ENCODE measurements around the gene DMKN. TPM values are rescaled to one million over a fixed set of nuclear protein-coding genes. Genes with fewer than 3 reads are reported as not detected.
A peak's percentile ranks its signal among the peaks of the same experiment; 100 is the strongest.

Gene DMKN
- polyA plus RNA-seq, 2 of the 4 experiments (the other 2 are of a cell fraction), result 21.5 to 40.6 TPM

DNA sequence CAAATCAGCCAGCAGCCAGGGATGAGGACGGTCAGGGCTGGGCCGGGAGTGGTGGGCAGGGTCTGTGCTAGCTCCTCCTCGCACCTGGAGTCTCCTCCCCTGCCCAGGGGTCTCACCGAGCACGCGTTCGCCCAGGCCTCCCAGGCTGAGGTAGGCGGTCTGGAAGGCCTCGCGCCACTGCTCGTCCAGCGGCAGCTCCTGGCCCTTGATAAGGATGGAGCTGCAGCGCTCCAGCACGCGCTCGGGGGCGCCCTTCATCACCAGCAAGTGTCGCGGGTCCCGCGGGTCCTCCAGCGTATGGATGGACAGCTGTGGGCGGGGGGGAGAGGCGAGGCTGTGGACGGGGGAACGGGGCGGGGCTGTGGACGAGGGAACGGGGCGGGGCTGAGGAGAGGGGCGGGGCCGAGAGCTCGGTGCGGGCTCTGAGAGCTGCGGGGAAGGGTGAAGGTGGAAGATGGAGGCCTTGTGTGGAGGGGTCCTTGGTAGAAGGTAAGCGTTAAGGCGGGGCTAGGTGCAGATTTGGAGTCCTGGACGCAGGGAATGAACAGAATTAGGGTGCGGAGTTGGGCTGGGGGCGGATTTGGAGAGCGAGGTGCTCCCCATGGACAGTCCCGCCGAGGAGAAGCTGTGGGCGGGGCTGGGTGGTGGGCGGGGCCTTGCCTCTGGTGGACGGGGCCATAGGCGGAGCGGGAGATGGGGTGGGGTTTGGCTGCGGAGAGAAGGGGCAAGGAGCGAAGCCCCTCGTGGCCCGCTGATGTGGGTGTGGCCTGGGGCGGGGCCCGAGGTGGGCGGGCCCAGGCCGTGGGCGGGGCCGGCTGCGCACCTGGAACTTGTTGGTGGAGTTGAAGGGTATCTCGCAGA is 44.3 kb upstream of the DMKN start:
- Histone ChIP-seq H3K4me1 (0 out of 3 replicates have a peak, but pooled peaks cover 6% of the 10 kb centered on the region), H3K27ac (peak overlapping the region in 1 of 2 experiments; percentile 62; a peak in 3 of 6 replicates), H3K4me2 (peak overlapping the region; percentile 83), H3K4me3 (peak overlapping the region; percentile 51), H3K9me3 (no peaks in the 10 kb centered on the region)
- FAIRE-seq (no peak), ATAC-seq (peak; percentile 42 to 81), DNase-seq (ENCODE audit: low read depth in 1 of 2, low spot score in 1 of 2) (peak; percentile 83 to 89)
- ChIA-PET CTCF (interaction anchor here (0.7 to 6.9 kb wide), 18 partner anchors 10 to 262 kb away, joined by 3 to 80 read pairs (median 6); no protein-coding TSS in a partner anchor), POLR2A (interaction anchor here (0.6 to 1.8 kb wide), 8 partner anchors 10 to 216 kb away, joined by 3 to 7 read pairs (median 4); partner anchors contain the start of gene COX6B1)
- 30% methylated on average over 40 of the region's 60 CpGs for WGBS (ENCODE audit: missing lambda C conversion rate)
- no peak for TF ChIP-seq EHMT2 (IDR thresholded peaks at IDR 0.05; ENCODE audit: low read depth)
- no peak for TF ChIP-seq NPAS2 (CRISPR knock-in tag; IDR thresholded peaks at IDR 0.05; ENCODE audit: borderline replicate concordance)
- TF ChIP-seq, protein P1, sequence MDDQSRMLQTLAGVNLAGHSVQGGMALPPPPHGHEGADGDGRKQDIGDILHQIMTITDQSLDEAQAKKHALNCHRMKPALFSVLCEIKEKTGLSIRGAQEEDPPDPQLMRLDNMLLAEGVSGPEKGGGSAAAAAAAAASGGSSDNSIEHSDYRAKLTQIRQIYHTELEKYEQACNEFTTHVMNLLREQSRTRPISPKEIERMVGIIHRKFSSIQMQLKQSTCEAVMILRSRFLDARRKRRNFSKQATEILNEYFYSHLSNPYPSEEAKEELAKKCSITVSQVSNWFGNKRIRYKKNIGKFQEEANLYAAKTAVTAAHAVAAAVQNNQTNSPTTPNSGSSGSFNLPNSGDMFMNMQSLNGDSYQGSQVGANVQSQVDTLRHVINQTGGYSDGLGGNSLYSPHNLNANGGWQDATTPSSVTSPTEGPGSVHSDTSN (IDR thresholded peaks at IDR 0.05), result no peak
- TF ChIP-seq CHD2 (IDR thresholded peaks at IDR 0.05; ENCODE audit: low read length, partially characterized antibody), result no peak
- TF ChIP-seq SMC3 (IDR thresholded peaks at IDR 0.05), result no peak
- no peak for TF ChIP-seq ESRRA (IDR thresholded peaks at IDR 0.05; ENCODE audit: borderline replicate concordance, low read length)
- TF ChIP-seq HOXA7 (CRISPR knock-in tag; IDR thresholded peaks at IDR 0.05), result no peak
- TF ChIP-seq KDM1A (IDR thresholded peaks at IDR 0.05; ENCODE audit: low read depth), result no peak
- TF ChIP-seq, protein P2, sequence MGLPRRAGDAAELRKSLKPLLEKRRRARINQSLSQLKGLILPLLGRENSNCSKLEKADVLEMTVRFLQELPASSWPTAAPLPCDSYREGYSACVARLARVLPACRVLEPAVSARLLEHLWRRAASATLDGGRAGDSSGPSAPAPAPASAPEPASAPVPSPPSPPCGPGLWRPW (IDR thresholded peaks at IDR 0.05), result no peak
- no peak for TF ChIP-seq RNF2 (IDR thresholded peaks at IDR 0.05; ENCODE audit: borderline replicate concordance, low read depth)

DNA sequence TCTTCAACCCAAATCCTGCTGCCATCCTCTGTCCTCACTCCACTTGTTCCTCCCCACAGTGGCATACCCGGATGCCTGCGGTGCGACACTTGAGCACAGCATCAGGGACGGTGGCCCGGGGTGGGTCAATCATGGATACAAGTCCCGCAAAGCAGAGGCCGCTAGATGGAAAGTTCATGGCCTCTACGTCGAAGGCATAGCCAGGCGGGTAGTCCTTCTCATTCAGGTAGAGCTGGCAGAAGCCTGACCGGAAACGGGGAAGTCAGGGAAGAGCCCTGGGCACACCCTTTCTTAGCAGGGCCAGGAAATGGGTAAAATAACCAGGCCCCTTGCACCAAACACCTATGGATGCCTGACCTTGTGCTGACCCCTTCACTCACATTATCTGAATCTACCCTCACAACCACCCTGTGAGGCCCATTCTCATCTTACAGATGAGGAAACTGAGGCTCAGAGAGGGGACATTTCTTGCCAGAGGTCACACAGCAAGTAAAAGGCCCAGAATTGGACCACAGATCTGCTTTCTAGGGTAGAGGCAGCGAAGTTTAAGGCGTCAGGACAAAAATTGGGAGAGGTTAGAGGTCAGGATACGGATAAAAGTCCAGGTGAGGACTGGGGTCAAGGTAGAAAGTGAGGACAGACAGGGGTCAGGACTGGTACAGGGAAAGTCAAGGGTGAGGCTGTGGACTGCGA is 43.5 kb upstream of the DMKN start:
- no peak for DNase-seq (ENCODE audit: low read depth in 1 of 2, low spot score in 1 of 2)
- WGBS (ENCODE audit: missing lambda C conversion rate), result 92% methylated on average over 16 of the region's 16 CpGs
- no peak for ATAC-seq
- H3K9me3 ChIP-seq, result no peaks in the 10 kb centered on the region
- ChIA-PET POLR2A (interaction anchor here (0.6 to 1.8 kb wide), 7 partner anchors 9 to 217 kb away, joined by 3 to 7 read pairs (median 4); partner anchors contain the start of gene COX6B1), CTCF (interaction anchor here (0.5 to 6.9 kb wide), 41 partner anchors 8 to 513 kb away, joined by 3 to 80 read pairs (median 6); partner anchors contain the start of genes HAUS5 and PMIS2)
- 0 out of 3 replicates have a peak, but pooled peaks cover 6% of the 10 kb centered on the region for H3K4me1 ChIP-seq
- no peak overlapping the region for H3K27ac ChIP-seq
- H3K4me2 ChIP-seq, result peak overlapping the region; percentile 83
- FAIRE-seq, result no peak
- no peak overlapping the region; the same call in 2 of the 3 replicates for H3K4me3 ChIP-seq
- TF ChIP-seq ZFP36 (IDR thresholded peaks at IDR 0.05; ENCODE audit: borderline replicate concordance, partially characterized antibody) (peak; percentile 5), RARB (CRISPR knock-in tag; IDR thresholded peaks at IDR 0.05) (no peak)

DNA sequence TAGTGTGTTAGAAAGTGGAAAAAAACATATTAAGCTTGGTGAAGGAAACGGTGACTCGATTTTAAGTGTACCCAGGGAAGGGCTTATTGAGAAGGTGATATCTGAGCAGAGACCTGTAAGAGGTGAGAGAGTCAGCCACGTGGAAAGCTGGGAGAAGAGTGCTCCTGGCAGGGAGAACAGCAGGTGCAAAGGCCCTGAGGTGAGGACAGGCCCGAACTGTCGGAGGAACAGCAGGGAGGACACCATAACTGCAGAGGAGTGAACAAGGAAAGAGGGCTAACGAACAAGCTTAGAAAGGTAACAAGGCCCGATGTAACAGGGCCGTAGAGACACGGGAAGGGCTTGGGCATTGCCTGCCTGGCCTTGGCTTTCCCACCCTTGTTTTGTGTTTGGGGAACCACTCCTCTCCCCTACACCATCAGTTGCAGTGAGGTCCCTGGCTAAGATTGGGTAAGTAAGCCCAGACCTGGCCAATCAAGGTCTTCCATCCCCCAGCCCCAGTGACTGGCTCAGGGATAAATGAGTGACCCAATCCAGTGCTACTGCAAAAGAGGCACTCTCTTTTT is 42.7 kb upstream of the DMKN start:
- no peak for ATAC-seq
- H3K27ac ChIP-seq, result no peak overlapping the region
- 80% methylated on average over 9 of the region's 9 CpGs for WGBS (ENCODE audit: missing lambda C conversion rate)
- ChIA-PET CTCF (interaction anchor here (0.5 to 6.9 kb wide), 61 partner anchors 8 to 512 kb away, joined by 3 to 80 read pairs (median 5); partner anchors contain the start of genes COX6B1, HAUS5, PMIS2 and PSENEN), POLR2A (no interaction called here)
- no peak for DNase-seq (ENCODE audit: low read depth in 1 of 2, low spot score in 1 of 2)
- TF ChIP-seq FOSL2 (IDR thresholded peaks at IDR 0.05) (no peak), FOSL2 (CRISPR knock-in tag; IDR thresholded peaks at IDR 0.05) (no peak), RNF2 (IDR thresholded peaks at IDR 0.05; ENCODE audit: borderline replicate concordance, low read depth) (no peak), NPAS2 (CRISPR knock-in tag; IDR thresholded peaks at IDR 0.05; ENCODE audit: borderline replicate concordance) (no peak; the same call in 1 of the 2 replicates), HDAC2 (IDR thresholded peaks at IDR 0.05) (no peak), ZC3H11A (IDR thresholded peaks at IDR 0.05) (no peak), NFE2L2 (conservative IDR thresholded peaks at IDR 0.05; ENCODE audit: low read length) (no peak), BHLHE40 (IDR thresholded peaks at IDR 0.05; ENCODE audit: low read depth, low read length) (no peak), ESRRA (IDR thresholded peaks at IDR 0.05; ENCODE audit: borderline replicate concordance, low read length) (no peak), MYC (IDR thresholded peaks at IDR 0.05; ENCODE audit: borderline replicate concordance, low read length) (0 out of 2 replicates have a peak, but pooled peaks have one; percentile 5), MAFK (IDR thresholded peaks at IDR 0.05; ENCODE audit: partially characterized antibody) (no peak), RAD21 (conservative IDR thresholded peaks at IDR 0.05 in 1 of 2, IDR thresholded peaks at IDR 0.05 in 1 of 2) (no peak)
- TF ChIP-seq, protein P3, sequence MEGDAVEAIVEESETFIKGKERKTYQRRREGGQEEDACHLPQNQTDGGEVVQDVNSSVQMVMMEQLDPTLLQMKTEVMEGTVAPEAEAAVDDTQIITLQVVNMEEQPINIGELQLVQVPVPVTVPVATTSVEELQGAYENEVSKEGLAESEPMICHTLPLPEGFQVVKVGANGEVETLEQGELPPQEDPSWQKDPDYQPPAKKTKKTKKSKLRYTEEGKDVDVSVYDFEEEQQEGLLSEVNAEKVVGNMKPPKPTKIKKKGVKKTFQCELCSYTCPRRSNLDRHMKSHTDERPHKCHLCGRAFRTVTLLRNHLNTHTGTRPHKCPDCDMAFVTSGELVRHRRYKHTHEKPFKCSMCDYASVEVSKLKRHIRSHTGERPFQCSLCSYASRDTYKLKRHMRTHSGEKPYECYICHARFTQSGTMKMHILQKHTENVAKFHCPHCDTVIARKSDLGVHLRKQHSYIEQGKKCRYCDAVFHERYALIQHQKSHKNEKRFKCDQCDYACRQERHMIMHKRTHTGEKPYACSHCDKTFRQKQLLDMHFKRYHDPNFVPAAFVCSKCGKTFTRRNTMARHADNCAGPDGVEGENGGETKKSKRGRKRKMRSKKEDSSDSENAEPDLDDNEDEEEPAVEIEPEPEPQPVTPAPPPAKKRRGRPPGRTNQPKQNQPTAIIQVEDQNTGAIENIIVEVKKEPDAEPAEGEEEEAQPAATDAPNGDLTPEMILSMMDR (IDR thresholded peaks at IDR 0.05), result peak; percentile 19; the same call in 2 of the 3 replicates
- TF ChIP-seq, protein P4, sequence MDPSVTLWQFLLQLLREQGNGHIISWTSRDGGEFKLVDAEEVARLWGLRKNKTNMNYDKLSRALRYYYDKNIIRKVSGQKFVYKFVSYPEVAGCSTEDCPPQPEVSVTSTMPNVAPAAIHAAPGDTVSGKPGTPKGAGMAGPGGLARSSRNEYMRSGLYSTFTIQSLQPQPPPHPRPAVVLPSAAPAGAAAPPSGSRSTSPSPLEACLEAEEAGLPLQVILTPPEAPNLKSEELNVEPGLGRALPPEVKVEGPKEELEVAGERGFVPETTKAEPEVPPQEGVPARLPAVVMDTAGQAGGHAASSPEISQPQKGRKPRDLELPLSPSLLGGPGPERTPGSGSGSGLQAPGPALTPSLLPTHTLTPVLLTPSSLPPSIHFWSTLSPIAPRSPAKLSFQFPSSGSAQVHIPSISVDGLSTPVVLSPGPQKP (IDR thresholded peaks at IDR 0.05; ENCODE audit: low read depth, low read length), result no peak
- H3K4me2 ChIP-seq, result no peak overlapping the region
- H3K4me1 ChIP-seq, result 0 out of 3 replicates have a peak, but pooled peaks cover 6% of the 10 kb centered on the region
- H3K9me3 ChIP-seq, result no peaks in the 10 kb centered on the region
- FAIRE-seq, result peak; percentile 78
- no peak overlapping the region for H3K4me3 ChIP-seq
